GM18867 (cell line): ENCODE data around the gene SCYGR6.
"Not testable (repeated sequence)": the region's sequence is repeated elsewhere in the genome, so short reads cannot be mapped to it uniquely, and the experiment has no call there.

Source experiments
- ATAC-seq: cut with Tn5 transposase; IDR thresholded peaks from one replicate; pipeline ENCODE4 v1.9.1; 2021; ENCODE audit warnings: mild to moderate bottlenecking, moderate library complexity; ENCODE audit not compliant: unreplicated experiment

Gene SCYGR6

GRCh38 chr2:227724394-227725039, at the start of gene SCYGR6:
TSS of gene SCYGR6 (minus strand) at chr2:227724757. CDS start at chr2:227724757, 0 bp downstream.
- no peak for ATAC-seq

- peak; percentile 65 for ATAC-seq
Measured at GRCh38 chr2:227774011-227774624, 49.6 kb upstream of the SCYGR6 start.

- ATAC-seq: no peak
Measured at GRCh38 chr2:227772932-227773331, 48.4 kb upstream of the SCYGR6 start.

- ATAC-seq: no peak
Measured at GRCh38 chr2:227772197-227772661, 47.7 kb upstream of the SCYGR6 start.

- no peak for ATAC-seq
Measured at GRCh38 chr2:227767830-227768229, 43.3 kb upstream of the SCYGR6 start.

GRCh38 chr2:227766373-227766883, 41.9 kb upstream of the SCYGR6 start:
- ATAC-seq: peak; percentile 99

- ATAC-seq: peak; percentile 21
Measured at GRCh38 chr2:227765788-227766372, 41.3 kb upstream of the SCYGR6 start.

GRCh38 chr2:227761740-227762476, 37.4 kb upstream of the SCYGR6 start:
- ATAC-seq: no peak

- ATAC-seq: no peak
Measured at GRCh38 chr2:227759411-227760118, 35.0 kb upstream of the SCYGR6 start.

GRCh38 chr2:227756261-227756660, 31.7 kb upstream of the SCYGR6 start:
- not testable (repeated sequence) for ATAC-seq

- ATAC-seq: no peak
Measured at GRCh38 chr2:227748079-227748478, 23.5 kb upstream of the SCYGR6 start.

GRCh38 chr2:227745594-227745993, 21.0 kb upstream of the SCYGR6 start, which contains the start of gene SCYGR8:
TSS of gene SCYGR8 (plus strand) at chr2:227745894. CDS start at chr2:227745894, 0 bp downstream.
- no peak for ATAC-seq

- ATAC-seq: not testable (repeated sequence)
Measured at GRCh38 chr2:227740705-227741104, 16.1 kb upstream of the SCYGR6 start.

GRCh38 chr2:227739351-227739750, 14.8 kb upstream of the SCYGR6 start:
- ATAC-seq: no peak

GRCh38 chr2:227728035-227728434, 3.5 kb upstream of the SCYGR6 start, which contains the start of gene SCYGR7:
TSS of gene SCYGR7 (plus strand) at chr2:227728335. CDS start at chr2:227728335, 0 bp downstream.
- ATAC-seq: no peak

- not testable (repeated sequence) for ATAC-seq
Measured at GRCh38 chr2:227722821-227723220, 1.7 kb downstream of the SCYGR6 start.

GRCh38 chr2:227720680-227721079, 3.9 kb downstream of the SCYGR6 start:
- no peak for ATAC-seq

- ATAC-seq: no peak
Measured at GRCh38 chr2:227719641-227720040, 4.9 kb downstream of the SCYGR6 start.

- ATAC-seq: no peak
Measured at GRCh38 chr2:227717687-227718567, 6.6 kb downstream of the SCYGR6 start, which contains the start of gene SLC19A3. TSS of gene SLC19A3 (minus strand) at chr2:227718028. CDS start at chr2:227702318, 15,710 bp downstream.
